Erythroblast (primary cell): ENCODE measurements around the gene C10orf62.
"Not testable (repeated sequence)": the region's sequence is repeated elsewhere in the genome, so short reads cannot be mapped to it uniquely, and the experiment has no call there.

Experiments
- DNase-seq, 2 experiments: peaks; one replicate each; lab custom pipeline; 2025; lab: John Stamatoyannopoulos, UW
- GATA1 ChIP-seq: IDR thresholded peaks from 2 replicates; pipeline ENCODE4 v1.6.1; 2011; ENCODE audit warnings: low read depth, mild to moderate bottlenecking, control low read depth, low read length, moderate library complexity
- POLR2A ChIP-seq: IDR thresholded peaks from 2 replicates; pipeline ENCODE4 v1.6.1; 2011; ENCODE audit warnings: mild to moderate bottlenecking, low read length

Gene C10orf62

GRCh38 chr10:97572214-97572989 is 17.1 kb upstream of the C10orf62 start, which contains the start of gene ANKRD2:
Gene ANKRD2, plus strand, starts transcription at chr10:97572779. Its CDS starts 10 bp downstream, at chr10:97572789.
- peak; percentile 83 to 90 for DNase-seq
- no peak for TF ChIP-seq POLR2A
- TF ChIP-seq GATA1 = no peak

GRCh38 chr10:97573021-97573420 is 16.5 kb upstream of the C10orf62 start:
- TF ChIP-seq GATA1 = no peak
- DNase-seq = no peak

GRCh38 chr10:97573672-97574071 is 15.8 kb upstream of the C10orf62 start:
- DNase-seq = no peak
- TF ChIP-seq POLR2A = no peak
- TF ChIP-seq GATA1 = no peak

- peak in 1 of 2 experiments; percentile 19 for DNase-seq
- no peak for TF ChIP-seq GATA1
- no peak for TF ChIP-seq POLR2A
Observed at GRCh38 chr10:97574374-97575126, 15.0 kb upstream of the C10orf62 start.

GRCh38 chr10:97575127-97575668 is 14.3 kb upstream of the C10orf62 start:
- no peak for DNase-seq
- TF ChIP-seq GATA1 (no peak), POLR2A (no peak)

- DNase-seq = not testable (repeated sequence)
Observed at GRCh38 chr10:97576487-97576886, 13.0 kb upstream of the C10orf62 start.

GRCh38 chr10:97577701-97578100 is 11.8 kb upstream of the C10orf62 start:
- TF ChIP-seq POLR2A = no peak
- DNase-seq = no peak

GRCh38 chr10:97578171-97578844 is 11.2 kb upstream of the C10orf62 start:
- DNase-seq = no peak
- TF ChIP-seq GATA1 (no peak), POLR2A (no peak)

GRCh38 chr10:97580421-97581367 is 8.8 kb upstream of the C10orf62 start:
- TF ChIP-seq POLR2A (no peak), GATA1 (no peak)
- no peak for DNase-seq

GRCh38 chr10:97582169-97582568 is 7.4 kb upstream of the C10orf62 start:
- no peak for DNase-seq
- TF ChIP-seq POLR2A (no peak), GATA1 (no peak)

- no peak for TF ChIP-seq POLR2A
- no peak for TF ChIP-seq GATA1
Observed at GRCh38 chr10:97583476-97583875, 6.0 kb upstream of the C10orf62 start.

GRCh38 chr10:97584060-97584797 is 5.3 kb upstream of the C10orf62 start, which contains the start of gene HOGA1:
Gene HOGA1, plus strand, starts transcription at chr10:97584389. Its CDS starts 315 bp downstream, at chr10:97584704.
- TF ChIP-seq POLR2A = no peak
- no peak for TF ChIP-seq GATA1
- DNase-seq = no peak

More at GRCh38 chr10:97583476-97583875, 6.0 kb upstream of the C10orf62 start:
- no peak for DNase-seq

GRCh38 chr10:97584798-97585438 is 4.6 kb upstream of the C10orf62 start:
- no peak for DNase-seq
- TF ChIP-seq POLR2A (no peak), GATA1 (no peak)
